Measurements from ENCODE around the gene ZNF487. TPM values are rescaled to one million over a fixed set of nuclear protein-coding genes. Genes with fewer than 3 reads are reported as not detected.
"Not testable (repeated sequence)": the region's sequence is repeated elsewhere in the genome, so short reads cannot be mapped to it uniquely, and the experiment has no call there.

Gene ZNF487
- total RNA-seq, 1 donor from 2014 or later: 7.1 TPM

- Mint-ChIP-seq H3K9me3 (ENCODE audit: low read depth) (no peaks in the 10 kb centered on the region), H3K27me3 (no peaks in the 10 kb centered on the region), H3K4me1 (ENCODE audit: low read depth) (peaks cover 5% of the 10 kb centered on the region), H3K36me3 (ENCODE audit: insufficient read depth) (peaks cover 2% of the 10 kb centered on the region), H3K27ac (peak overlapping the region; percentile 97), H3K4me3 (ENCODE audit: low read depth) (peak overlapping the region; percentile 80)
- peak; percentile 44 for TF ChIP-seq CTCF (IDR thresholded peaks at IDR 0.05; ENCODE audit: unreplicated experiment)
- peak; percentile 65 for DNase-seq (ENCODE audit: low spot score, unreplicated experiment)
Measured at GRCh38 chr10:43420369-43421200, 16.3 kb upstream of the ZNF487 start.

GRCh38 chr10:43421201-43421507 is 15.8 kb upstream of the ZNF487 start:
- no peak for DNase-seq (ENCODE audit: low spot score, unreplicated experiment)
- Mint-ChIP-seq H3K4me3 (ENCODE audit: low read depth) (peak overlapping the region; percentile 80), H3K27ac (peak overlapping the region; percentile 97), H3K36me3 (ENCODE audit: insufficient read depth) (peaks cover 2% of the 10 kb centered on the region), H3K4me1 (ENCODE audit: low read depth) (peaks cover 5% of the 10 kb centered on the region), H3K27me3 (no peaks in the 10 kb centered on the region), H3K9me3 (ENCODE audit: low read depth) (no peaks in the 10 kb centered on the region)
- TF ChIP-seq CTCF (IDR thresholded peaks at IDR 0.05; ENCODE audit: unreplicated experiment): no peak

GRCh38 chr10:43421519-43421918 is 15.4 kb upstream of the ZNF487 start:
- Mint-ChIP-seq H3K27ac (no peak overlapping the region), H3K4me1 (ENCODE audit: low read depth) (peaks cover 5% of the 10 kb centered on the region), H3K4me3 (ENCODE audit: low read depth) (no peak overlapping the region), H3K36me3 (ENCODE audit: insufficient read depth) (peaks cover 2% of the 10 kb centered on the region), H3K27me3 (no peaks in the 10 kb centered on the region), H3K9me3 (ENCODE audit: low read depth) (no peaks in the 10 kb centered on the region)
- no peak for TF ChIP-seq CTCF (IDR thresholded peaks at IDR 0.05; ENCODE audit: unreplicated experiment)
- DNase-seq (ENCODE audit: low spot score, unreplicated experiment): no peak

GRCh38 chr10:43421944-43422343 is 15.0 kb upstream of the ZNF487 start:
- not testable (repeated sequence) for H3K27me3 Mint-ChIP-seq; H3K9me3 Mint-ChIP-seq (ENCODE audit: low read depth); DNase-seq (ENCODE audit: low spot score, unreplicated experiment); H3K4me3 Mint-ChIP-seq (ENCODE audit: low read depth); H3K27ac Mint-ChIP-seq; H3K36me3 Mint-ChIP-seq (ENCODE audit: insufficient read depth); H3K4me1 Mint-ChIP-seq (ENCODE audit: low read depth)

GRCh38 chr10:43424416-43424815 is 12.5 kb upstream of the ZNF487 start:
- no peak for TF ChIP-seq CTCF (IDR thresholded peaks at IDR 0.05; ENCODE audit: unreplicated experiment)
- Mint-ChIP-seq H3K9me3 (ENCODE audit: low read depth) (no peaks in the 10 kb centered on the region), H3K27ac (no peak overlapping the region), H3K4me1 (ENCODE audit: low read depth) (peaks cover 4% of the 10 kb centered on the region), H3K27me3 (no peaks in the 10 kb centered on the region), H3K4me3 (ENCODE audit: low read depth) (no peak overlapping the region), H3K36me3 (ENCODE audit: insufficient read depth) (peaks cover 2% of the 10 kb centered on the region)
- DNase-seq (ENCODE audit: low spot score, unreplicated experiment): no peak

- H3K9me3 Mint-ChIP-seq (ENCODE audit: low read depth); H3K36me3 Mint-ChIP-seq (ENCODE audit: insufficient read depth); DNase-seq (ENCODE audit: low spot score, unreplicated experiment); H3K4me1 Mint-ChIP-seq (ENCODE audit: low read depth); H3K27ac Mint-ChIP-seq; H3K4me3 Mint-ChIP-seq (ENCODE audit: low read depth); H3K27me3 Mint-ChIP-seq: not testable (repeated sequence)
Measured at GRCh38 chr10:43426476-43426875, 10.4 kb upstream of the ZNF487 start.

Measured in progenitor cell of endocrine pancreas (in vitro differentiated cells).